Small intestine (tissue), 7 donors: ENCODE data around the gene EGFL8. TPM values are rescaled to one million over a fixed set of nuclear protein-coding genes. Genes with fewer than 3 reads are reported as not detected.
"Not testable (repeated sequence)": the region's sequence is repeated elsewhere in the genome, so short reads cannot be mapped to it uniquely, and the experiment has no call there.

Experiments used
- DNase-seq, 2 donors: peaks; one replicate each; pipeline versions ENCODE4 v3.0.0 to v3.0.0-alpha.2; 2013
- FAIRE-seq: peaks from 2 replicates; lab custom pipeline; 2012; peaks lifted over from hg19 to GRCh38; lab: Jason Lieb, UNC
- H3K27ac ChIP-seq, 3 donors: one replicate each; pipeline ENCODE4 v1.5.1; 2013; ENCODE audit warnings: low read length in 2 of 3, mild to moderate bottlenecking in 2 of 3, control low read depth in 1 of 3, inconsistent platforms in 1 of 3, low read depth in 1 of 3, moderate library complexity in 1 of 3
- H3K27me3 ChIP-seq, 3 donors: one replicate each; pipeline ENCODE4 v1.6.1; 2013; ENCODE audit warnings: low read length in 3 of 3, inconsistent platforms in 1 of 3; ENCODE audit not compliant: control insufficient read depth in 3 of 3, insufficient read depth in 3 of 3
- H3K36me3 ChIP-seq, 3 donors: one replicate each; pipeline ENCODE4 v1.6.1; 2013; ENCODE audit warnings: low read length in 3 of 3, inconsistent platforms in 1 of 3, low read depth in 1 of 3, mild to moderate bottlenecking in 1 of 3, moderate library complexity in 1 of 3; ENCODE audit not compliant: control insufficient read depth in 3 of 3, insufficient read depth in 2 of 3
- H3K4me1 ChIP-seq, 3 donors: one replicate each; pipeline ENCODE4 v1.6.1; 2013; ENCODE audit warnings: low read length in 2 of 3, inconsistent platforms in 1 of 3, low read depth in 1 of 3, mild to moderate bottlenecking in 1 of 3, moderate library complexity in 1 of 3; ENCODE audit not compliant: control insufficient read depth in 3 of 3, insufficient read depth in 2 of 3
- H3K4me3 ChIP-seq, 3 donors: one replicate each; pipeline ENCODE4 v1.5.1; 2013; ENCODE audit warnings: low read length in 3 of 3, control low read depth in 1 of 3, inconsistent platforms in 1 of 3, low read depth in 1 of 3, mild to moderate bottlenecking in 1 of 3, moderate library complexity in 1 of 3
- H3K9me3 ChIP-seq, 2 donors: one replicate each; pipeline ENCODE4 v1.6.1; 2013; ENCODE audit warnings: low read depth in 1 of 2, low read length in 1 of 2; ENCODE audit not compliant: control insufficient read depth in 2 of 2, insufficient read depth in 1 of 2
- WGBS, 3 donors: extraction: QIAGEN DNeasy Blood & Tissue Kit; methylation state at CpG; one replicate each; pipeline ENCODE4 v1.1.7; 2013; 5-methylcytosine and 5-hydroxymethylcytosine counted together
- polyA plus RNA-seq, 4 donors: library from polyadenylated mRNA; stranded (reverse) in 3 of 4; unstranded in 1 of 4; fragments of 200-250 nt in 3 of 4; fragments of 120-200 nt in 1 of 4; gene quantifications; one replicate each; pipeline versions ENCODE4 v1.2.1 to v1.2.3, GENCODE V29; 2013
- donor health status: healthy with polysubstance abuse.
- donor health status: control.
- donor health status: control.
- donor health status: Bipolar disorder and iron deficiency.
- donor health status: healthy.

The EGFL8 gene
- polyA plus RNA-seq, 4 donors = 7.8 to 21.9 (median 12.8) TPM

DNA sequence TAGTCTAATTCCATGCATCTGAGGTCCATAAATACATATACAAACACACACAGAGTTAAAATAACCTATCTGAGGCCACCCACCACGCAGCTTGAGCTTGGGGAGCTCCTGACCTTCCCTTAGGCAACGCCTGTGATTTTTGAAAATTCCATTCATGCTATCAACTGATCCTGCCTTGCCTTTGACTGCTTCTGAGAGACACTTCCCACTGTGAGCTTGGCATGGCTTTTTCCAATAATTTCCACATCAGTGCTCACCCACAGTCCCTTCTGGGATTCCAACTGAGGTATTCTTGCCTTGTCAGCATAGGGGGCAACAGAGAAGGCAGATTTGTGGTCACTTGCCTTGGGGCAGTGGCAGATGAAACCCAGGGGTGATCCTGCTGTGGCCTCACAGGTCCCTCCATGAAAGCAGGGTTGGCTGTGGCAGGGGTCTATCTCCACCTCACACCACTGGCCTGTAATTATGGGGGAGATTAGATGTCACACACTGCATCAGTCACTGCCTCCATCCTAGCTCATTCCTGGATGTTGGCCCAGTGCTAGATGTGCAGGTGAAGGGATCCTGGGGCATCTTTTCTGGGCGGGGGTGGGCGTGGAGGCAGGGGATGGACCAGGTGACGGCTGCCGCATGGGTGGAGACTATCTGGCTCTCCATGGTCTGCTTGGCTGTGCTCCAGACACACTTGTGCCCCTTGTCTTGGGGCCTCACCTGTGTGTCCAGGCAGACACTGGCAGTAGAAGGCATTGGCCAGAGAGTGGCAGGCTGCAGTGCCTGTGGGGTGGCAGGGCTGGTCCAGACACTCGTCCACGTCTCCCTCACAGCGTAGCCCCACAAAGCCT, 39.3 kb downstream of the EGFL8 start:
- Histone ChIP-seq H3K4me1 (no peaks in the 10 kb centered on the region), H3K27me3 (no peaks in the 10 kb centered on the region), H3K9me3 (no peaks in the 10 kb centered on the region), H3K27ac (no peak overlapping the region), H3K36me3 (no peaks in the 10 kb centered on the region), H3K4me3 (no peak overlapping the region)
- DNase-seq = no peak
- 76 to 80% (median 79%) methylated on average over 9 of the region's 9 CpGs for WGBS, 3 donors
- no peak for FAIRE-seq

DNA sequence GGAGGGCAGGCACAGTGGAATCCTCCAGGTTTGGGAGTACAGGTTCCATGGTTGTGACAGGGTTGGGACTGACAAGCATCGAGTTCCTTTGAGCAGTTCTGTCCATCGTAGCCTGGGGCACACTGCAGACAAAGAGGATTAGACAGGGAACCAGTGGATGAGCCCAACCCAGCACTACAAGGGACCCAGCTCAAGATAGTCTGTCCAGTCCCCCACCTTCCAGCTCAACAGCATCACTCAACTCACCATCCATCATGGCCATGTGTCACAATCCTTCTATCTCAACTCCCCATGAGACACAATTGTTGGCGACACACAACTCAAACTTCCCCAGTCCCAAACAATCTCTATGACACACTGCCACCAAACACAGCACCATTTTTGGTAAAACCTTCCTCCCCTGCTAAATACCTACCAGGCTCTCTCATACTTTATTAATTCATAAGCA, 39.9 kb downstream of the EGFL8 start:
- DNase-seq (no peak), FAIRE-seq (no peak)
- H3K36me3 ChIP-seq = no peaks in the 10 kb centered on the region
- no peaks in the 10 kb centered on the region for H3K9me3 ChIP-seq
- no peak overlapping the region for H3K4me3 ChIP-seq
- WGBS, 3 donors = 79 to 88% (median 84%) methylated on average over 3 of the region's 3 CpGs
- H3K27ac ChIP-seq = no peak overlapping the region
- H3K27me3 ChIP-seq = no peaks in the 10 kb centered on the region
- H3K4me1 ChIP-seq = no peaks in the 10 kb centered on the region

DNA sequence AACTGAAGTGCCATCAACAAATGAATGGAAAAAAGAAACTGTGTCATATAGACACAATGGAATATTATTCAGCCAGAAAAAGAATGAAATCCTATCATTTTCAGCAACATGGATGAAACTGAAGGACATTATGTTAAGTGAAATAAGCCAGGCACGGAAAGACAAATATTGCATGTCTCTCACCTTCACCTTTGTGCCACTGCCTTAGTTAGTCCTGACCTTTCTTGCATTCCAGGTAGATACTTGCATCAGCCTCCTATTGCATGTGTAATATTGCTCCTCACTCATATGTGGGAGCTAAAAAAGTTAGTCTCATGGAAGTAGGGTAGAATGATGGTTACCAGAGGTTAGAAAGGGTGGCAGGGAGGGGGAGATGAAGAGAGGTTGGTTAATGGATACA, 44.6 kb downstream of the EGFL8 start:
- DNase-seq (no peak), FAIRE-seq (no peak)
- 73 to 85% (median 74%) methylated on average over 1 of the region's 1 CpG for WGBS, 3 donors
- H3K4me1 ChIP-seq = no peaks in the 10 kb centered on the region
- H3K27ac ChIP-seq = no peak overlapping the region
- no peak overlapping the region for H3K4me3 ChIP-seq
- H3K9me3 ChIP-seq = no peaks in the 10 kb centered on the region
- no peaks in the 10 kb centered on the region for H3K36me3 ChIP-seq
- no peaks in the 10 kb centered on the region for H3K27me3 ChIP-seq

DNA sequence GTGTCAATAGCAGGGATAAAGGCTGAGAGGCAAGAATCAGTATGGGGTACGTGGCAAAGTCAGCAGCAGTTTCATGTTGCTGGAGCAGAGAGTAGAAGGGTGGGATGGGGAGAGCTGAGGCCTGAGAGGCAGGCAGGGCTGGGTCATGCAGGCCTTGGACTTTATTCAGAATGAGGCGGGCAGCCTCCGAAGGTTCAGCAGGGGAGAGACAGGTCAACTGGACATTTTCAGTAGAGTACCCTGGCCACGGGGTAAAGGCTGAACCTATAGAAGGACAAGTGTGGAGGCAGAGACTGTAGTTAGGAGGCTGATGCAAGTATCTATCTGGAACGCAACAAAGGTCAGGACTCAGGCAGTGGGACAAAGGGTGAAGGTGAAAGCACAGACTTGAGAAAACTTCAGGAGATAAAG, 45.8 kb downstream of the EGFL8 start:
- Histone ChIP-seq H3K4me1 (no peaks in the 10 kb centered on the region), H3K36me3 (no peaks in the 10 kb centered on the region), H3K27ac (no peak overlapping the region), H3K9me3 (no peaks in the 10 kb centered on the region), H3K27me3 (no peaks in the 10 kb centered on the region), H3K4me3 (no peak overlapping the region)
- DNase-seq (no peak), FAIRE-seq (no peak)
- WGBS, 3 donors = 69 to 81% (median 80%) methylated on average over 5 of the region's 5 CpGs

DNA sequence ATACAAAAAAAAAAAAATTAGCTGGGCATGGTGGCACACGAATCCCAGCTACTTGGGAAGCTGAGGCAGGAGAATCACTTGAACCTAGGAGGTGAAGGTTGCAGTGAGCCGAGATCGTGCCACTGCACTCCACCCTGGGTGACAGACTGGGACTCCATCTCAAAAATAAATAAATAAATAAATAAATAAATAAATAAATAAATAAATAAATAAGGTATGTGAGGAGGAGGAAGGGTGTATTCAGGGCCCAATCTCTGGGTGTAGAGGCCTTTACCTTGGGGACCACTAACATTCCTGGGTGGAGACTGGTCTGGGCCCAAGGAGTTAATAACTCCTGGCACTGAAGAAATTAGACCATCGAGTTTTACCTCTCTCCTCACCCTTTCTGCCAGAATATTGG, 47.0 kb downstream of the EGFL8 start:
- not testable (repeated sequence) for FAIRE-seq, H3K36me3 ChIP-seq, H3K4me3 ChIP-seq, H3K4me1 ChIP-seq, H3K27ac ChIP-seq, H3K27me3 ChIP-seq, DNase-seq, H3K9me3 ChIP-seq
- 84 to 85% (median 84%) methylated on average over 4 of the region's 4 CpGs for WGBS, 3 donors

DNA sequence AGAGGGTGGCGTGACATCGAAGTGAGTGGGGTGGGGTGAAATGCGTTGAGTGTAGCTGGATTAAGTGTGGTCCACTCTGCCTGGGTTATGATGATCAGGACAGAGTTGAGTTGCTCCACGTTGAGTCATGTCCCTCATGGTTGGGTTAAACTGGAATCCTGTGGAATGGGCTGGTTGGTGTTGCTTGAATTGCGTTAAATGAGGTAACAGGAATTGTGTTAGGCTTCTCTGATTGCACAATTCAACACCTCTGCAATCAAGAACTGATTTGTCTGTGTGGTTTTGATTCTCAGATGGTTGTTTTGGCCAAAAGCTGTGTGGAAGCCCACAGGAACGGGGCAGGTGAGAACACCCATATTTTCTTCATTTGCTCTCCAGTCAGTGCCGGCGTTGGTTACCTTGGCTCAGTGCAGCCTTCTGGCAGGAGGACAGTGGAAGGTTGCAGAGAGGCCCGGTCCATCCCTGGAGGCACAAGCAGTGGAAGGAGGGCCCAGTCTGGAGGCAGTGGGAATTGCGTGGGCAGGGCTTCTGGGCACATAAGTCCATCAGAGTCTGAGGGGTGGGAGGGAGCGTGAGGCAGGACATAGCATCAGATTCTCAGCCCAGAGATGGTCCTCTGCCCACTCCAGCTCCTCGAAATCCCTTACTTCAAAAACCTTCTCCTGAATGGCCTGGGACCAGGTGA, 47.8 kb downstream of the EGFL8 start:
- FAIRE-seq (no peak), DNase-seq (no peak)
- Histone ChIP-seq H3K4me1 (no peaks in the 10 kb centered on the region), H3K9me3 (no peaks in the 10 kb centered on the region), H3K27me3 (no peaks in the 10 kb centered on the region), H3K4me3 (no peak overlapping the region), H3K36me3 (no peaks in the 10 kb centered on the region), H3K27ac (no peak overlapping the region)
- WGBS, 3 donors = 76 to 88% (median 85%) methylated on average over 12 of the region's 12 CpGs

DNA sequence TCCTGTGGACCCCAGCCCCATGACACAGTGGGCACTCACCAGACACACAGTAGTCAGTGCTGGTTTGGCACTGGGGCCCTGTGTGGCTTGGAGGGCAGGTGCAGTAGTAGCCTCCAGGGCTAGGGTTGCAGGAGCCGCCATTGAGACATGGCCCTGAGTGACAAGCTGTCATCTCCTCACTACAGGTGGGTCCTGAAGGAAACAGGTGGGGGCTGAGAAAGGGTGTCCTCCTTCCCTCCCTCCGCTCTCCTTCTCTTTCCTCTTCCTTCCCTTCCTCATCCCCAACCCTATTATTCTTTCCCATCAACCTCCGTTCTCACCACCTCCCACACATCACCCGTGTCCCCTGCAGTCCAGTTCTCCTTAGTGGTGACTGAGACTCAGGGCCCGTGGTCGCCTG, 49.3 kb downstream of the EGFL8 start:
- Histone ChIP-seq H3K27me3 (peaks cover 0 to 2% (median 0%) of the 10 kb centered on the region in 3 donors), H3K27ac (no peak overlapping the region), H3K4me1 (no peaks in the 10 kb centered on the region), H3K36me3 (no peaks in the 10 kb centered on the region), H3K9me3 (no peaks in the 10 kb centered on the region), H3K4me3 (no peak overlapping the region)
- 86 to 93% (median 91%) methylated on average over 6 of the region's 6 CpGs for WGBS, 3 donors
- no peak for DNase-seq
- no peak for FAIRE-seq

DNA sequence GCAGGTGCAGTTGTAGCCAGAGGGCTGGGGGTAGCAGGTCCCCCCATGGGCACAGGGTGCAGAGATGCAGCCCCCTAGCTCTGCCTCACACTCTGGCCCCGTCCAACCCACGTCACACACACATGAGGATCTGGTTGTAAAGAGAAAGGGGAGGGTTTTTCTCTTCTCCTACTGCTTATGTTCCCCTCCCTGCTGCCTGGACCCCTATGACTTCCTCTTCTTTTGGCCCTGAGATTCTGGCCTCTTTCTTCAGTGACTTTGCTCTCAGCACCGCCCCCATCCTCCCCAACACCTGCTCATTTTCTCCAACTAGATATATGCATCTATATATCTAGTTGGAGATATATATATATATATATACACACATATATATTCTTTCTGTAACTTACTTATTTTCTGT, 49.7 kb downstream of the EGFL8 start:
- DNase-seq (no peak), FAIRE-seq (no peak)
- peaks cover 0 to 2% (median 0%) of the 10 kb centered on the region in 3 donors for H3K27me3 ChIP-seq
- no peaks in the 10 kb centered on the region for H3K4me1 ChIP-seq
- no peaks in the 10 kb centered on the region for H3K9me3 ChIP-seq
- WGBS, 3 donors = 81 to 92% (median 81%) methylated on average over 3 of the region's 3 CpGs
- no peak overlapping the region for H3K4me3 ChIP-seq
- H3K36me3 ChIP-seq = no peaks in the 10 kb centered on the region
- H3K27ac ChIP-seq = no peak overlapping the region
